HG03521 (cell line): ENCODE results near the gene ZCWPW1.

Experiments used
- ATAC-seq: cut with Tn5 transposase; IDR thresholded peaks from one replicate; pipeline ENCODE4 v1.9.1; 2021; ENCODE audit warnings: mild to moderate bottlenecking, moderate library complexity; ENCODE audit not compliant: unreplicated experiment

The ZCWPW1 gene

DNA sequence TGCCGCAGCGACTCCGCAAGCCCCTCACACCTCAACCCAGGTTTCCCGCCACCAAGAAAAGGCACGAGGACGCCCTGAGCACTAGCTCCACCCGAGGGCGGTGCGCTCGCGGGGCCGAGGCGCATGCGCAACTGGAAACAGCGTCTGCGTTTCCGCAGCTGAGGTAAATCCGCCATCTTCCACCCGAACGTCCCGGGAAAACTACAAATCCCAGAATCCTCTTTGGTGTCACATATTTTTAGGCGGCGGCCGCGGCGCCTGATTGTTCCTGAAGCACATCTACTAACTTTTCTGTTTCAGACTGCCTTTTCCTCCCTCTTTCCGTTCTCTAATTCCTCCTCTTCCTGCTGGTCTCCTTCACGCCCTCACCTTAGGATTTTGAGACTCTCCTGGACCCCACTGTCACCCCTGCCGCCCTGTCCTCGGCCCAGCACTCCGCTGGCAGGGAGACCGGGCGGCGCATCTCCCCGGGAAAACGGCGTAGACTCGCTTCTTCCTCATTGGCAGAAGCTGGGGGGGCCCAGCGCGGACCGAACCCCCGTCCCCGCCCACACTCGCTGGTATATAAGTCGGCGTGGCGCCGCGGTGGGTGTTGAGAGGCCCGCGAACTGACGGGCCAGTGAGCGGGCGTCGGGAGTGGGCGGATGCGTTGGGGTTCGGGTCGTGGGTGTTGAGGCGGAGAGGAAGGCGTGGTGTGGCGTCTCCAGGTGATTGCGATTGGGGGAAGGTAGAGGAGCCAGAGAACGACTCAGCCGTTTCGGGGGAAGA is at the start of gene ZCWPW1:
ZCWPW1 (minus strand) TSS at position 505 of the 768 bp plus-strand sequence. CDS start 8,054 bp downstream, outside the sequence.
- ATAC-seq = peak; percentile 40

DNA sequence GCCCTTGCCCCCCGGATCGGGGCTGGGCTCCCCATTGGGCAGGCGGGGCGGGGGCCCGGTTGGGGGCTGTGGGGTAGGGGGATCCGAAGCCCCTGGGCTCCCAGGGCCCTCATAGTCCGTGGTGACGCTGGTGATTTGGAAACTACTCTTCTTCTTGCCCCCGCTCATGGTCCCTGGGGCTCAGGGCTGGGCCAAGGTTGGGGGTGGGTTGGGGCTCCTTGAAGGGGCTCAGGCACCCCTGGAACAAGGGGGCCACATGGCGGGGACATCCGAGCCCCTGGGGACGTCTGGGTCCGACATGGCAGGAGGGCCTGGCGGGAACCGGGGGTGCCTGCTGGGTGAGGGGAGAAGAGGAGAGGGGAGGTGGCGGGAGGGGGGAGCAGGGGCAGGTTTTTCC is 49.4 kb upstream of the ZCWPW1 start:
- no peak for ATAC-seq

GRCh38 chr7:100476903-100477870 is 48.7 kb upstream of the ZCWPW1 start:
- no peak for ATAC-seq

GRCh38 chr7:100476101-100476780 is 47.7 kb upstream of the ZCWPW1 start:
- ATAC-seq = no peak

DNA sequence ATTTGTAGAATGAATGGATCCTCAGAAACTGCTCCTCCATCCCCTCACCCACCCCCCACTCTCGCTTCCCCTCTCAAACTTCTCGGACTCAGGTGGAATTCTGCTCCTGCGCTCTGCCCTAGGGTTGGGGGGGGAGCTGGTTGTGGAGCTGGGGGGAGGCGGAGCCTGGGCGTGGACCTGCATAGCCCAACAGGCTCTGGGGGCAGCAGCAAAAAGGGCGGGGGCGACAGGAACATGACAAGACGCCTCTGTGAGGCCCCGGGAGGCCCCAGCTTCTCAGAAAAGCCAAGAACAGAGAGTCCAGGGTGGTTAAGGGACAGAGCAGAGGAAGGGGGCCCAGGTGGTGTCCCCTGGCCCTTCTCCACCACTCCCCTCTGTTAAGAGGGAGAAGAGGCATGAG is 47.0 kb upstream of the ZCWPW1 start:
- no peak for ATAC-seq

DNA sequence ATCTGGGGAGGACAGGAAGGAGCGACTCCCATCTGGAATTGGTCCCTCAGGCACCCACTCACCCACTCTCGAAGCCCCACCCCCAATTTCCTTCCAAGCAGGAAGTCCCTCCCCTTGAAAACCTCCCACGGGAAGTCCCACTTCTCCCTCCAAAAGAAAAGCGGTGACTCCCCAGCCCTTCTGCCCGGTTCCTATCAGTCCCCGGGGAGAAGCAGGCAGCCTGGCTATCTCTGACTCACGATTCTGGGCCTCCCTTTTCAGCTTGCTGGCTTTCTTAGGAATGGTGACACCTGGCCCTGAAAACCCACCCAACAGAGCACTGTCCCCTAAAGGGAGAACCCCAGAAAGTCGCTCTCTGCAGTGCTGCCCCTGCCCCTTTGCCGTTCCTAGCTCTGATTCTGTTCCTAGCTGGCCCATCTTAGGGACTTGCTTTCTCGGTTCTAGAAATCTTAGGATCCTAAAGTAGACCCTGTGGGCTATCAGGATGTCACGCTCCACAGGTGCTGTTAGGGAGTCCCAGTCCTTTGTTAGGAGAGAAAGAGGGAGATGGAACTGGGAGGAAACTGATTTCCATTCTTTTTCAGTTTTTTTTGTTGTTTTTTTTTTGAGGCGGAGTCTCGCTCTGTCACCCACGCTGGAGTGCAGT is 44.5 kb upstream of the ZCWPW1 start:
- ATAC-seq = no peak

DNA sequence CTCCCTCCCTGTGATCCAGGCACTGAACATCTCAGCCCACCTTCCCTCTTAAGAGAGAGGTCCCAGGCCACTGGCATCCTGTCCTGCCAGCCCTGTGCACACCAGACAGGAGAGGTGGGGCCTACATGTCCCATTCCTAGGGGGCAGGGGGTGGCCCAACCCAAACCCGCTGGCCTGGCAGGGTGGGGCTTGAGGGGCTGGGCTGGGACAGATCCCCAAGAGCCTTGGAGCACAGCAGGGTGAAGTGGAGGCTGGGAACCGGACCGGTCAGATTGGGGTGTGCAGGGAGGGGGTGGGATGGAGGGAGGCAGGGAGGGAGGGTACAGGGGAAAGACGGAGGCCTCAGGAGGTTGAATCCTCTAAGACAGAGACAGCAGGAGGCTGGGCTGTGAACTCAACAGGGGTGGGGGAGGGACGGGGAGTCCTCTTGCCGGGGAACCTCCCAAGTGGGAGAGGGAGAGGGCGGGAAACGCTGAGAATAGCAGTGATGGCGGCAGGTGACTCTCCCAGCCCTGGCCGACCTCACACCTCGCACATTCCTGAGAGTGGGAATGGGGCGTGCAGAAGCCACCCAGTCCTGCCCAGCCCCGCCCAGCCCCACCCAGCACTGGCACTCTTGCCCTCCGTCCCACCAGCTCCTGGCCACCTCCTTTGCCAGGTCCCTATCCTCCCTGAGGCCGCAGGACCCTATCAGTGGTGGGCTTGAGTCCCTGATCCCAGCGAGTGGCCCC is 43.8 kb upstream of the ZCWPW1 start:
- ATAC-seq = no peak

DNA sequence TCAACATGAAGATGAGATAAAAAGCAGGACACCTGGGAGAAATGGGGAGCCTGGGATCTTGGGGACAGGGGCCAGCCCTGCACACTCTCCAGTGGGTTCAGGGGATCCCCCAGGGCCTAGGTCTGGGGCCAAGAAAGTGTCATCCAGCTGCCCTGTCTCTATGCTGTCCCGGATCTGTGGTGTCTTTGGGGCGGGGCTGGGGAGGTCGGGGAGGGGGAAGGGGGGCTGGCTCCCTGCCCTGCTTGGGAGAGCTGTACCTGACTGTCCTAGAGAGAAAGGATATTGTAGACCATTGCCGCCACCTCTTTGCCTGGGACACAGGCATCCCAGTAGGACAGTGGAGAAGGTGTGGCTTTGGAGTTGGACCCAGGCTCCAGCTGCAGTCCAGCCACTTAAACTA is 42.5 kb upstream of the ZCWPW1 start:
- ATAC-seq = no peak

- ATAC-seq = peak; percentile 60
Observed at GRCh38 chr7:100469227-100470044, 40.9 kb upstream of the ZCWPW1 start.

- ATAC-seq = no peak
Observed at GRCh38 chr7:100467638-100468373, 39.3 kb upstream of the ZCWPW1 start.

- ATAC-seq = no peak
Observed at GRCh38 chr7:100466653-100467605, 38.4 kb upstream of the ZCWPW1 start.

DNA sequence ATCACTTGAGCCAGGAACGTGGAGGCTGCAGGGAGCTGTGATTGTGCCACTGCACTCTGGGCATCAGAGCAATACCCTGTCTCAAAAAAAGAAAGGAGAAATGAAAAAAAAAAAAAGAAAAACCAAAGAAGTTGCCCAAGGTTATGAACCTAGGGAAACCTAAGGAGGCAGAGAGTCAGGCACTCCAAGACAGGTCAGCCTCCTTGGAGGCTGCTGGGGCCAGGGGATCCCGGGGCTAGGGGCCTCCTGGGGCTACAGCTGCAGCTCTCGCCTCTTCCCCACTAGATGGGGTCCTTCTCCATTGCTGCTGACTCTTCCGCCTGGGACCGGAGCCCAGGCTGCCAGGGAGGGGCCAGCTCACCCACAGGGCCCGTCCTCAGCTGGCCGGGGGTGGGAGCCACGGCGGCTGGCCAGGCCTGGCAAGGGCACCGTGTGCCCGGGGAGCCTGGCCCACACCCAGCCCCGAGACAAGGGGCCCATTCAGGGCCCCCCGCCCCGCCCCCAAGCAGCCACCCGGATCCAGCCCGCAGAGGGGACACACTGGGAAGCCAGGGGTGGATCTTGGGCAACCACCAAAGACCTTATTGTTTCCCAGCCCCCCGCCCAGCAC is 37.3 kb upstream of the ZCWPW1 start:
- no peak for ATAC-seq

GRCh38 chr7:100465299-100465698 is 36.8 kb upstream of the ZCWPW1 start:
- no peak for ATAC-seq

DNA sequence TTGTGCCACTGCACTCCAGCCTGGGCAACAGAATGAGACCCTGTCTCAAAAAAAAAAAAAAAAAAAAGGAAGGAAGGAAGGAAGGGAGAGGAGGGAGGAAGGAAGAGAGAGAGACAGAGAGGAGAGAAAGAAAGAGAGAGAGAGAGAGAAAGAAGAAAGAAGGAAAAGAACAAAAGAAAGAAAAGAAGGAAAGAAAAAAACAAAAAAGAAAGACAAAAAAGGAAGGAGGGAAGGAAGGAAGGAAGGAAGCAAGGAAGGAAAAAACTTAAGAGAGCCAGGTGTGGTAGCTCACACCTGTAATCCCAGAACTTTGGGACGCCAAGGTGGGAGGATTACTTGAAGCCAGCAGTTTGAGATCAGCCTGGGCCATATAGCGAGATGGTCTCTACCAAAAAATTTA is 36.3 kb upstream of the ZCWPW1 start:
- no peak for ATAC-seq

DNA sequence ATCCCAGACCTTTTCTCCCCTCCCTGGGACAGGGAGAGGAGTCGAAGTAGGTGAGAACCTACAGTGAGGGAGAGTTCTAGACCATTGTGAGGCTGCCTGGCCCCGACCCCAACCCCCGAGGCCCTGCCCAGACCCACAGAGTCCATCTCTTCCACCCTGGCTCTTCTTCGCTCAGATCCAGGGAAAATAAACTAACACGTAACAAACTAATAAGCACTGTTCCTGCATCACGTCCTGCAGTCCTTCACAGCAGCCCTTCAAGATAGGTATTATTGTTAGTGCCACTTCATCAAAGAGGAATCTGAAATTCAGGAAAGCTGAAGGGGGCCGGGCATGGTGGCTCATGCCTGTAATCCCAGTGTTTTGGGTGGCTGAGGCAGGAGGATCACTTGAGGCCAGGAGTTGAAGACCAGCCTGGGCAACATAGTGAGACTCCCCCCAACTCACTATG is 35.7 kb upstream of the ZCWPW1 start, which contains the start of gene SPACDR:
SPACDR (minus strand) TSS at position 51 of the 451 bp plus-strand sequence. CDS start 235 bp downstream, outside the sequence.
- ATAC-seq = no peak

DNA sequence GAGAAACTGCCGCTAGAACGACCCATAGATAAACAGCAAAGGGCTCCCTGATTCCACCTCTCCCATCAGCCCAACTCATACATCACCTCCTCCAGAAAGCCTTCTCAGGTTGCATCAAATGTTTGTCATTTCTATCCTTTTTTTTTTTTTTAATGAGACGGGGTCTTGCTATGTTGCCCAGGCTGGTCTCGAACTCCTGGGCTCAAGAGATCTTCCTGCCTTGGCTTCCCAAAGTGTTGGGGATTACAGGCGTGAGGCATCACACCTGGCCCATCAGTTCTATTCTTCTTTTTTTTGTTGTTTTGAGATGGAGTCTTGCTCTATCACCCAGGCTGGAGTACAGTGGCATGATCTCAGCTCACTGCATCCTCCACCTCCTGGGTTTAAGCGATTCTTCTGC is 28.5 kb upstream of the ZCWPW1 start:
- no peak for ATAC-seq

DNA sequence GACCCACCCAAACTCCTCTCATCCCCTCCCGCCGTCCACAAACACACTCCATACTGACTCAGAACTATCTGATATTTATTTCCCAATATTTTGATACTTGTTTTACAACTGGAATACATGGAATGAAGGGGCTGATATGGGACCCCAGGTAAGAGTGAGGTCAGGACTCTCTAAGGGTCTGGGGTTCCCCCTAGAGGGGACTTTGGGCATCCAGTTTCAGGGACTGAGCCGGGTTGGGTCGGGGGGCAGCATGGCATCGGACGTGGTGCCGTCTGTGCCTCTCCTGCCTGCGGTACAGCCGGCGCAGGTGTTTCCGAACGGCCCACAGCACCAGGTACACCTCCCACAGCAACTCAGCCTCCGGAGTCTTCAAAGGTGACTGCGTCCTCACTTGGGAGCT is 28.1 kb upstream of the ZCWPW1 start:
- no peak for ATAC-seq
